ENCODE data around the gene CST9. TPM values are rescaled to one million over a fixed set of nuclear protein-coding genes. Genes with fewer than 3 reads are reported as not detected.
"Not testable (repeated sequence)": the region's sequence is repeated elsewhere in the genome, so short reads cannot be mapped to it uniquely, and the experiment has no call there.

Gene CST9
- total and polyA plus RNA-seq, 12 donors: not detected

DNA sequence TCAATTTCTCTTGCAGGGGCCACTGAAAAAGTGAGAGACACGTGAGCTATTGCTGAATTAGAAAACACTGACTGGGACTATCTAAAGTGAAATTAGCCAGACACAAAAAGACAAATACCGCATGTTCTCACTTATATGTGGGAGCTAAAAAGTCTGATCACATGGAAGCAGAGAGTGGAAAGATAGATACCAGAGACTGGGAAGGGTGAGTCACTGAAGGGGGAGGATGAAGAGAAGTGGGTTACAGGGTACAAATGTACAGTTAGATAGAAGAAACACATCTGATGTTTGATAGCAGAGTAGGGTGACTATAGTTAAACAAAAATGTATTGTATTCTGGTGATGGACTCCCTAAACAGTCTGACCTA lies 18.6 kb upstream of the CST9 start:
- Histone ChIP-seq H3K9me3 (replicated peaks in 1 of 3) (no peaks in the 10 kb centered on the region), H3K4me1 (replicated peaks in 1 of 2) (peaks cover 12 to 14% of the 10 kb centered on the region in 2 donors), H3K36me3 (replicated peaks in 1 of 2) (no peaks in the 10 kb centered on the region), H3K27ac (peak overlapping the region in 2 of 5 donors; percentile 39 to 75), H3K27me3 (no peaks in the 10 kb centered on the region), H3K4me3 (no peak overlapping the region)
- no peak for DNase-seq
- no peak for TF ChIP-seq POLR2A (IDR thresholded peaks at IDR 0.05)
- TF ChIP-seq, protein P1, sequence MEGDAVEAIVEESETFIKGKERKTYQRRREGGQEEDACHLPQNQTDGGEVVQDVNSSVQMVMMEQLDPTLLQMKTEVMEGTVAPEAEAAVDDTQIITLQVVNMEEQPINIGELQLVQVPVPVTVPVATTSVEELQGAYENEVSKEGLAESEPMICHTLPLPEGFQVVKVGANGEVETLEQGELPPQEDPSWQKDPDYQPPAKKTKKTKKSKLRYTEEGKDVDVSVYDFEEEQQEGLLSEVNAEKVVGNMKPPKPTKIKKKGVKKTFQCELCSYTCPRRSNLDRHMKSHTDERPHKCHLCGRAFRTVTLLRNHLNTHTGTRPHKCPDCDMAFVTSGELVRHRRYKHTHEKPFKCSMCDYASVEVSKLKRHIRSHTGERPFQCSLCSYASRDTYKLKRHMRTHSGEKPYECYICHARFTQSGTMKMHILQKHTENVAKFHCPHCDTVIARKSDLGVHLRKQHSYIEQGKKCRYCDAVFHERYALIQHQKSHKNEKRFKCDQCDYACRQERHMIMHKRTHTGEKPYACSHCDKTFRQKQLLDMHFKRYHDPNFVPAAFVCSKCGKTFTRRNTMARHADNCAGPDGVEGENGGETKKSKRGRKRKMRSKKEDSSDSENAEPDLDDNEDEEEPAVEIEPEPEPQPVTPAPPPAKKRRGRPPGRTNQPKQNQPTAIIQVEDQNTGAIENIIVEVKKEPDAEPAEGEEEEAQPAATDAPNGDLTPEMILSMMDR (IDR thresholded peaks at IDR 0.05): no peak
- WGBS, 4 donors: 62 to 70% (median 65%) methylated on average over 2 of the region's 2 CpGs
- intact Hi-C loops (cut with DNase I): no loop called here

DNA sequence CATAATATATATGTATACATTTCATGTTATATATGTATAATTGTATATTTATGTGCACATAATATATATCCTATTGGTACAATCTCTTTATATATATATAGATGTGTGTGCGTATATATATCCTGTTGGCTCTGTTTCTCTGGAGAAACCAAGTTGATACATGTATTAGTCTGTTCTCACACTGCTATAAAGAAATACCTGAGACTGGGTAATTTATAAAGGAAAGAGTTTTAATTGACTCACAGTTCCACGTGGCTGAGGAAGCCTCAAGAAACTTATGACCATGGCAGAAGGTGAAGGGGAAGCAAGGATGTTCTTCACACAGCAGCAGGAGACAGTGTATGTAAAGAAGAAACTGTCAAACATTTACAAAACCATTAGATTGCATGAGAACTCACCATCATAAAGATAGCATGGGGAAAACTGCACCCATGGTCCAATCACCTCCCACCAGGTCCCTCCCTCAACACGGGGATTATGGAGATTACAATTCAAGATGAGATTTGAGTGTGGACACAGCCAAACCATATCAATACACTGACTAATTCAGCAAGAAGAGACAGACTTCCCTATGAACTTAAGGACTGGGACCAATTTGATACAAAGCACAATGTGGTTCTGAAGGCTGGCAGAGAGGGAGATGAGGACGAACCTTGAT lies 18.1 kb upstream of the CST9 start:
- Histone ChIP-seq H3K4me1 (replicated peaks in 1 of 2) (peaks cover 12 to 14% of the 10 kb centered on the region in 2 donors), H3K27ac (peak overlapping the region in 3 of 5 donors; percentile 39 to 75 (median 64)), H3K27me3 (no peaks in the 10 kb centered on the region), H3K36me3 (replicated peaks in 1 of 2) (no peaks in the 10 kb centered on the region), H3K4me3 (no peak overlapping the region), H3K9me3 (replicated peaks in 1 of 3) (no peaks in the 10 kb centered on the region)
- no peak for DNase-seq
- intact Hi-C loops (cut with DNase I): no loop called here
- 65 to 68% (median 68%) methylated on average over 4 of the region's 4 CpGs for WGBS, 4 donors
- no peak for TF ChIP-seq POLR2A (IDR thresholded peaks at IDR 0.05)

DNA sequence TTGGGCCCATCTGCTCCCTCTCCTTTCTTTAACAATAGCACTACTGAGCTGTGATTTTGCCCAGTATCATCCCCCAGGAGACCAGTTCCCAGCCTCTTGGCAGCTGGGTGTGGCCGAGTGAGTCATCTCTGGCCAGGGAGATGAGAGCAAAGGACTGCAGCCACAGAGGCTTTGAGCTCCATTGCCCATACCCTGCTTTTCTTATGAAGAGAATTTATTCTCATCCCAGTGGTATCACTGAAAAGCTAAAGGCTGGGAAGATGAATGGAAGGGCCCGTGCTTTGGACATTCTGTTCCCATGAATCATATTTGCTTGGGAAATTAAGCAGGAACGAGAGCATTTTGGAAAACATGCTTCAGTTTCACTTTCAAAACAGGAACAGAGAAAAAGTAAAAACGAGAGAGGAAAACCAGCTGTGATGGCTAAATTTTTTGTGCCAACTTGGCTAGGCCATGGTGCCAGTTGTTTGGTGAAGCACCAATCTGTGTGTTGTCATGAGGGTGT lies 17.2 kb upstream of the CST9 start:
- Histone ChIP-seq H3K27me3 (no peaks in the 10 kb centered on the region), H3K9me3 (replicated peaks in 1 of 3) (no peaks in the 10 kb centered on the region), H3K27ac (peak overlapping the region; percentile 64 to 86 (median 75)), H3K4me3 (peak overlapping the region in 1 of 4 donors; percentile 43), H3K36me3 (replicated peaks in 1 of 2) (no peaks in the 10 kb centered on the region), H3K4me1 (replicated peaks in 1 of 2) (peaks cover 12 to 14% of the 10 kb centered on the region in 2 donors)
- peak; percentile 57 to 85 (median 78) for DNase-seq
- WGBS, 4 donors: 2 to 8% (median 6%) methylated on average over 4 of the region's 4 CpGs
- intact Hi-C loops (cut with DNase I): no loop called here
- TF ChIP-seq, protein P1 (IDR thresholded peaks at IDR 0.05): no peak
- peak in 1 of 2 donors; percentile 67 for TF ChIP-seq POLR2A (IDR thresholded peaks at IDR 0.05)

DNA sequence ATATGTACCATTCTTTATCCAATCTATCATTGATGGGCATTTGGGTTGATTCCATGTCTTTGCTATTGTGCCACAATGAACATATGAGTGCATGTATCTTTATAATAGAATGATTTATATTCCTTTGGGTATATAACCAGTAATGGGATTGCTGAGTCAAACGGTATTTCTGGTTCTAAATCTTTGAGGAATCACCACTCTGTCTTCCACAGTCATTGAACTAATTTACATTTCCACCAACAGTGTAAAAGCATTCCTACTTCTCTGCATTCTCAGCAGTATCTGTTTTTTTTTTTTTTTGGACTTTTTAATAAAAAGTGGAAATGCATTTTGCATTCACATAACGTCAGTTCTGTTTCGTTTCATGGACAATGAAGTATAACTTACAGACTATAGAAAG lies 16.7 kb upstream of the CST9 start:
- Histone ChIP-seq H3K4me3 (peak overlapping the region in 1 of 4 donors; percentile 43), H3K4me1 (replicated peaks in 1 of 2) (peaks cover 12 to 14% of the 10 kb centered on the region in 2 donors), H3K27ac (peak overlapping the region; percentile 64 to 86 (median 75))
- DNase-seq; H3K9me3 ChIP-seq (replicated peaks in 1 of 3); H3K36me3 ChIP-seq (replicated peaks in 1 of 2); H3K27me3 ChIP-seq; intact Hi-C loops (cut with DNase I): not testable (repeated sequence)
- WGBS, 4 donors: 26 to 47% (median 38%) methylated on average over 3 of the region's 3 CpGs

DNA sequence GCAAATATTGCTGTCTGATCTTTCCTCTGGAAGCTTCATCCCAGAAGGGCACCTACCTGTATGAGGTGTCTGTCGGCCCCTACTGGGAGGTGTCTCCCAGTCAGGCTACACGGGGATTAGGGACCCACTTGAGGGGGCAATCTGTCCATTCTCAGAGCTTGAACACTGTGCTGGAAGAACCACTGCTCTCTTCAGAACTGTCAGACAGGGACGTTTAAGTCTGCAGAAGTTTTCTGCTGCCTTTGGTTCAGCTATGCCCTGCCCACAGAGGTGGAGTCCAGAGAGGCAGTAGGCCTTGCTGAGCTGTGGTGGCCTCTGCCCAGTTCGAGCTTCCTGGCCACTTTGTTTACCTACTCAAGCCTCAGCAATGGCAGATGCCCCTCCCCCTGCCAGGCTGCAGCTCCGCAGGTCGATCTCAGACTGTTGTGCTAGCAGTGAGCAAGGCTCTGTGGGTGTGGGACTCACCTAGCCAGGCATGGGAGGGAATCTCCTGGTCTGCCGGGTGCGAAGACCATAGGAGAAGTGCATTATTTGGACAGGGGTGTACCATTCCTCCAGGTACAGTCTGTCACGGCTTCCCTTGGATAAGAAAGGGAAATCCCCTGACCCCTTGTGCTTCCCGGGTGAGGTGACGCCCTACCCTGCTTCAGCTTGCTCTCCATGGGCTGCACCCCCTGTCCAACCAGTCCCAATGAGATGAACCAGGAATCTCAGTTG lies 15.1 kb upstream of the CST9 start:
- H3K4me3 ChIP-seq; H3K27me3 ChIP-seq; H3K36me3 ChIP-seq (replicated peaks in 1 of 2); H3K27ac ChIP-seq; H3K9me3 ChIP-seq (replicated peaks in 1 of 3); DNase-seq; intact Hi-C loops (cut with DNase I): not testable (repeated sequence)
- WGBS, 4 donors: 71 to 87% (median 77%) methylated on average over 7 to 11 of the region's 11 CpGs
- peaks cover 12 to 14% of the 10 kb centered on the region in 2 donors for H3K4me1 ChIP-seq (replicated peaks in 1 of 2)
